HEK293T (cell line): ENCODE data around the gene CDYL.

Source experiments
- BHLHE40 ChIP-seq: fragments of 450-650 bp; IDR thresholded peaks from 2 replicates; pipeline ENCODE4 v1.6.1; 2016; ENCODE audit warnings: mild to moderate bottlenecking, moderate library complexity, borderline replicate concordance
- CTBP1 ChIP-seq: fragments of 450-650 bp; IDR thresholded peaks from 2 replicates; pipeline ENCODE4 v1.6.1; 2016; ENCODE audit warnings: borderline replicate concordance
- FOXM1 ChIP-seq: fragments of 450-650 bp; IDR thresholded peaks from 2 replicates; pipeline ENCODE4 v1.6.1; 2017; ENCODE audit warnings: mild to moderate bottlenecking, borderline replicate concordance
- NFRKB ChIP-seq: fragments of 450-650 bp; IDR thresholded peaks from 2 replicates; pipeline ENCODE4 v1.6.1; 2016; ENCODE audit warnings: mild to moderate bottlenecking, moderate library complexity
- PKNOX1 ChIP-seq: fragments of 450-650 bp; IDR thresholded peaks from 2 replicates; pipeline ENCODE4 v1.6.1; 2016
- SUZ12 ChIP-seq: fragments of 450-650 bp; IDR thresholded peaks from 2 replicates; pipeline ENCODE4 v1.6.1; 2016; ENCODE audit warnings: mild to moderate bottlenecking
- ZNF384 ChIP-seq: fragments of 450-650 bp; IDR thresholded peaks from 2 replicates; pipeline ENCODE4 v1.6.1; 2016

DNA sequence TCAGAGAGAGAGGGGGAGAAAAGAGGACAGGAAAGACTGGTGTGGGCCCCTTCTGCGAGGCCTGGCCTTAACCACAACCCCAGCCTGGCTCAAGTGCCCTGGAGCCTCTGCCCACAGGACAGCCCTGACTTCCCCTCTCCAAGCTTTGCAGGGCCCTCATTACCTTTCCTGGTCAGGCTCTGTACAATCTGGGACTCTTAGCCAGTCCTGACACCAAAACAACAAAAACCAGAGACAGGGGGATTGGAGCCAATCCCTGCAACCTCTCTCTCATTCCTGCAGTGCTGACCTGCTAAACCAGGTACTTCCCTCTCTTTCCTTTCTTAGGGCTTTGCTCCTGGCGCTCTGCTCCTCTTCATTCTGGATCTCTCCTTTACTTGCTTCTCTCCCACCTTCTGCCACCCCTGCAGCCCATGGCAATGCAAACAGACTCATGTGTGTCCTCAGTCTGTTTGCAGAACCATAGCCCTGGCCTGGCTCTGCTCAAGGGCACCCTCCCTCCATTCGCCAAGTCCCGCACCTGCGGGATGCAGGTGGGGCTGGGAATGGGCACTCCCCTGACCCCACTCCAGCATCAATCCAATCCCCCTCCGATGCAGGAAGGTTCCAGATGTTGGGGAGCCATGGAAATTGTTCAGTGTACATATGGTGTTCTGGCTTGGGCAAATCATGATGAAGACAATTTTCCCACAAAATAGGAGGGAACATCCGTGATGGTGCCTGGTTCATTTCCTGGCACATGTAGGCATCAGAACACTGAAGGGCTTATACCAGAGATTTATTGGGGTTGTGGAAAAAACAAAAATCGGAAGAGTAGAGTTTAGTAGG is 189.6 kb downstream of the CDYL start:
- TF ChIP-seq FOXM1 (no peak), BHLHE40 (no peak), CTBP1 (no peak), NFRKB (no peak), PKNOX1 (no peak), SUZ12 (no peak), ZNF384 (no peak)
